Measurements from ENCODE around the gene MMP2. TPM values are rescaled to one million over a fixed set of nuclear protein-coding genes. Genes with fewer than 3 reads are reported as not detected.

The MMP2 gene
- total and polyA plus RNA-seq, 2 experiments from 2014 or later, result 25.6 to 43.8 TPM

DNA sequence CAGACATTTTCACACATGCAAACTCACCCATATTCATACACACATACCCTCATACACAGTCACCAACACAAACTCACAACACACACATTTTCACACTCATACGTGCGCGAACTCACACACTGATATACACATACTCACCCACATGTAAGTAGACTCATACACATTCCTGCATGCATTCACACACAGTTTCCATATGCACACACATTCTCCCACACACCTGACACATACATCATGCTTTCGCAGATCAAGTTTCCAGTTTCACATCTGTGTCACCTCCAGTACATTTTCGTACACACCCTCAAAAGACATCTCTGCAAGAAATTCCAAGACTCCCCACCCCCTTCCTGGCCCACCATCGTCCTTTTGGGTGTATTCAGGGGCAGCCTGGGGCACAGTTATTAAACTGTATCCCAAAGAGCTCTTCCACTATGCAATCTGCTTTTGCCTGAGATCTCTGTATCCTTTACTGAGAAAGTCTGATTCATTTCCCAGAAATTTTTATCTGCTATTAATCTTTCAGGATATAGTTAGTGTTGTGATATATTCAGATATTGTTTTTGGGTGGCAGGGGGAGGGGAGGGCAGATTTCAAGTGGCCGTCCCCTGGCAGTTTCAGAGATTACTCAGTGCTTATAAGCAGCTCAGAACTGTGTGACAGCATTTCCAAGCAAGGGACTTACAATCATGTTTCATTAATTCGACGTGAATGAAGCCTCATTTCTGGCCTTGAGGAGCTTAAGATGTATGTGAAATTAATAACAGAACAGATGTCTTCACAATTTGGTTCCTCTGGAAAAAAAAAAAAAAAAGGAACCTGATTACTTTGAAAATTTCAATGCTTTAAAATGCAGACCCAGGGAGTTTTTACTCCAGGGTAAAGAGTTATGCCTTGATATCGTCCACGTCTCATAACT lies 35.3 kb upstream of the MMP2 start:
- Histone ChIP-seq H3K4me2 (no peak overlapping the region), H2AFZ (no peak overlapping the region), H3K79me2 (replicated peaks; ENCODE audit: insufficient read depth) (no peaks in the 10 kb centered on the region), H3K27ac (ENCODE audit: low read depth) (no peak overlapping the region), H3K4me3 (no peak overlapping the region), H4K20me1 (replicated peaks; ENCODE audit: insufficient read depth) (no peaks in the 10 kb centered on the region), H3K4me1 (ENCODE audit: insufficient read depth) (no peaks in the 10 kb centered on the region), H3K9me2 (ENCODE audit: insufficient read depth) (no peaks in the 10 kb centered on the region), H3K36me3 (ENCODE audit: insufficient read depth) (no peaks in the 10 kb centered on the region), H3F3A (replicated peaks; ENCODE audit: low read depth) (no peaks in the 10 kb centered on the region), H3K27me3 (ENCODE audit: insufficient read depth) (no peaks in the 10 kb centered on the region)
- Mint-ChIP-seq H3K27ac (no peak overlapping the region), H3K9me3 (no peaks in the 10 kb centered on the region), H3K4me3 (no peak overlapping the region), H3K36me3 (ENCODE audit: low read depth) (no peaks in the 10 kb centered on the region), H3K4me1 (no peaks in the 10 kb centered on the region), H3K27me3 (ENCODE audit: insufficient read depth, low read depth, poor library complexity) (peaks cover 2% of the 10 kb centered on the region)
- TF ChIP-seq EZH2phosphoT487 (IDR thresholded peaks at IDR 0.05; ENCODE audit: unreplicated experiment), result no peak
- TF ChIP-seq, protein P1, sequence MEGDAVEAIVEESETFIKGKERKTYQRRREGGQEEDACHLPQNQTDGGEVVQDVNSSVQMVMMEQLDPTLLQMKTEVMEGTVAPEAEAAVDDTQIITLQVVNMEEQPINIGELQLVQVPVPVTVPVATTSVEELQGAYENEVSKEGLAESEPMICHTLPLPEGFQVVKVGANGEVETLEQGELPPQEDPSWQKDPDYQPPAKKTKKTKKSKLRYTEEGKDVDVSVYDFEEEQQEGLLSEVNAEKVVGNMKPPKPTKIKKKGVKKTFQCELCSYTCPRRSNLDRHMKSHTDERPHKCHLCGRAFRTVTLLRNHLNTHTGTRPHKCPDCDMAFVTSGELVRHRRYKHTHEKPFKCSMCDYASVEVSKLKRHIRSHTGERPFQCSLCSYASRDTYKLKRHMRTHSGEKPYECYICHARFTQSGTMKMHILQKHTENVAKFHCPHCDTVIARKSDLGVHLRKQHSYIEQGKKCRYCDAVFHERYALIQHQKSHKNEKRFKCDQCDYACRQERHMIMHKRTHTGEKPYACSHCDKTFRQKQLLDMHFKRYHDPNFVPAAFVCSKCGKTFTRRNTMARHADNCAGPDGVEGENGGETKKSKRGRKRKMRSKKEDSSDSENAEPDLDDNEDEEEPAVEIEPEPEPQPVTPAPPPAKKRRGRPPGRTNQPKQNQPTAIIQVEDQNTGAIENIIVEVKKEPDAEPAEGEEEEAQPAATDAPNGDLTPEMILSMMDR (conservative IDR thresholded peaks at IDR 0.05; ENCODE audit: low read depth in 2 of 2), result no peak
- DNase-seq (ENCODE audit: low spot score) (no peak), ATAC-seq (no peak)

DNA sequence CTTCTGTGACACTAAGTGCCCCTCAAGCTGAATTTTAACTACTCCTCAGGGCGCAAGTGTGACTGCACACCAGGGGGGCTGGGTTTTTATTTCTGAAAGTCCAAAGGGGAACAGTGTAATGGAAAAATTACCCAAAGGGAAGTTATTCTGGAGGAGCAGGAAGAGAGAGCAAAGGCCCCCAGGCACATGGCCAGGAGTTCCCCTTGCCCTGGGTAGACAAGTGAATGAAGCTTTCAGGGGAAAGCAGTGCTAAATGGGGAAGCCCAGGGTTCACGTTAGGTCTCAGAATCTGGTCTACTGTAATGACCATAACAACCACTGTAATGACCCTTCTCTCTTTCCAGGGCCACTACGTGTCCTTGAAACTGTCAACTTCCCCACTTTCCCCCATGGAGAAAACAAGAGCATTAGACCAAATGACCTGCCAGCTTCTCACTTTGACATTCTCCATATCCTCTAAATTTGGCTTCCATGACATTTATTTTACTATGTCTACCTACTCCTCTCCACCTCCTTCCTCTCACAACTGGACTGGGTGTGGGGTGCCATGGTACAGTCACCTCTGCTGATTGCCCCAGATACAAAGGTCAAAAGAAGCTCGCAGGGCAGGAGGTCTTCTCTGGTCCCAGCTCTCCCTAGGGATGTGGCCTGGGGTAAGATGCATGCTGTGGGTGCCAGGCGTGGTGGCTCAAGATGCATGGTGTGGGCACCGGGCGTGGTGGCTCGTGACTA lies 34.1 kb upstream of the MMP2 start:
- H3K27ac ChIP-seq (ENCODE audit: low read depth), result no peak overlapping the region
- H3K9me3 Mint-ChIP-seq, result no peaks in the 10 kb centered on the region
- H3K4me3 ChIP-seq, result no peak overlapping the region
- H4K20me1 ChIP-seq (replicated peaks; ENCODE audit: insufficient read depth), result no peaks in the 10 kb centered on the region
- H3K4me1 Mint-ChIP-seq, result no peaks in the 10 kb centered on the region
- no peak overlapping the region for H3K4me3 Mint-ChIP-seq
- no peaks in the 10 kb centered on the region for H3F3A ChIP-seq (replicated peaks; ENCODE audit: low read depth)
- H3K27ac Mint-ChIP-seq, result no peak overlapping the region; the same call in 1 of the 2 replicates
- H2AFZ ChIP-seq, result 0 out of 2 replicates have a peak overlapping the region, but pooled peaks have one; percentile 59
- H3K36me3 Mint-ChIP-seq (ENCODE audit: low read depth), result no peaks in the 10 kb centered on the region
- no peaks in the 10 kb centered on the region for H3K9me2 ChIP-seq (ENCODE audit: insufficient read depth)
- DNase-seq (ENCODE audit: low spot score), result no peak
- H3K27me3 Mint-ChIP-seq (ENCODE audit: insufficient read depth, low read depth, poor library complexity), result peaks cover 2% of the 10 kb centered on the region
- H3K36me3 ChIP-seq (ENCODE audit: insufficient read depth), result no peaks in the 10 kb centered on the region
- no peak overlapping the region for H3K4me2 ChIP-seq
- no peak for ATAC-seq
- no peaks in the 10 kb centered on the region for H3K79me2 ChIP-seq (replicated peaks; ENCODE audit: insufficient read depth)
- H3K27me3 ChIP-seq (ENCODE audit: insufficient read depth), result no peaks in the 10 kb centered on the region
- H3K4me1 ChIP-seq (ENCODE audit: insufficient read depth), result no peaks in the 10 kb centered on the region
- TF ChIP-seq, protein P2, sequence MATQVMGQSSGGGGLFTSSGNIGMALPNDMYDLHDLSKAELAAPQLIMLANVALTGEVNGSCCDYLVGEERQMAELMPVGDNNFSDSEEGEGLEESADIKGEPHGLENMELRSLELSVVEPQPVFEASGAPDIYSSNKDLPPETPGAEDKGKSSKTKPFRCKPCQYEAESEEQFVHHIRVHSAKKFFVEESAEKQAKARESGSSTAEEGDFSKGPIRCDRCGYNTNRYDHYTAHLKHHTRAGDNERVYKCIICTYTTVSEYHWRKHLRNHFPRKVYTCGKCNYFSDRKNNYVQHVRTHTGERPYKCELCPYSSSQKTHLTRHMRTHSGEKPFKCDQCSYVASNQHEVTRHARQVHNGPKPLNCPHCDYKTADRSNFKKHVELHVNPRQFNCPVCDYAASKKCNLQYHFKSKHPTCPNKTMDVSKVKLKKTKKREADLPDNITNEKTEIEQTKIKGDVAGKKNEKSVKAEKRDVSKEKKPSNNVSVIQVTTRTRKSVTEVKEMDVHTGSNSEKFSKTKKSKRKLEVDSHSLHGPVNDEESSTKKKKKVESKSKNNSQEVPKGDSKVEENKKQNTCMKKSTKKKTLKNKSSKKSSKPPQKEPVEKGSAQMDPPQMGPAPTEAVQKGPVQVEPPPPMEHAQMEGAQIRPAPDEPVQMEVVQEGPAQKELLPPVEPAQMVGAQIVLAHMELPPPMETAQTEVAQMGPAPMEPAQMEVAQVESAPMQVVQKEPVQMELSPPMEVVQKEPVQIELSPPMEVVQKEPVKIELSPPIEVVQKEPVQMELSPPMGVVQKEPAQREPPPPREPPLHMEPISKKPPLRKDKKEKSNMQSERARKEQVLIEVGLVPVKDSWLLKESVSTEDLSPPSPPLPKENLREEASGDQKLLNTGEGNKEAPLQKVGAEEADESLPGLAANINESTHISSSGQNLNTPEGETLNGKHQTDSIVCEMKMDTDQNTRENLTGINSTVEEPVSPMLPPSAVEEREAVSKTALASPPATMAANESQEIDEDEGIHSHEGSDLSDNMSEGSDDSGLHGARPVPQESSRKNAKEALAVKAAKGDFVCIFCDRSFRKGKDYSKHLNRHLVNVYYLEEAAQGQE (IDR thresholded peaks at IDR 0.05; ENCODE audit: unreplicated experiment), result no peak
- TF ChIP-seq STAT1 (IDR thresholded peaks at IDR 0.05; ENCODE audit: unreplicated experiment) (no peak), POLR2AphosphoS5 (IDR thresholded peaks at IDR 0.05; ENCODE audit: low read depth) (no peak), ZNF331 (CRISPR knock-in tag; IDR thresholded peaks at IDR 0.05; ENCODE audit: low read depth) (no peak), EZH2phosphoT487 (IDR thresholded peaks at IDR 0.05; ENCODE audit: unreplicated experiment) (no peak), CREB1 (CRISPR knock-in tag; IDR thresholded peaks at IDR 0.05; ENCODE audit: low read depth) (no peak), ZNF114 (CRISPR knock-in tag; IDR thresholded peaks at IDR 0.05) (no peak), NANOG (IDR thresholded peaks at IDR 0.05; ENCODE audit: borderline replicate concordance) (no peak)
- TF ChIP-seq, protein P3, sequence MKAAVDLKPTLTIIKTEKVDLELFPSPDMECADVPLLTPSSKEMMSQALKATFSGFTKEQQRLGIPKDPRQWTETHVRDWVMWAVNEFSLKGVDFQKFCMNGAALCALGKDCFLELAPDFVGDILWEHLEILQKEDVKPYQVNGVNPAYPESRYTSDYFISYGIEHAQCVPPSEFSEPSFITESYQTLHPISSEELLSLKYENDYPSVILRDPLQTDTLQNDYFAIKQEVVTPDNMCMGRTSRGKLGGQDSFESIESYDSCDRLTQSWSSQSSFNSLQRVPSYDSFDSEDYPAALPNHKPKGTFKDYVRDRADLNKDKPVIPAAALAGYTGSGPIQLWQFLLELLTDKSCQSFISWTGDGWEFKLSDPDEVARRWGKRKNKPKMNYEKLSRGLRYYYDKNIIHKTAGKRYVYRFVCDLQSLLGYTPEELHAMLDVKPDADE (IDR thresholded peaks at IDR 0.05), result no peak

Measured in GM23338 (cell line).